ENCODE data around the gene AKNA. TPM values are rescaled to one million over a fixed set of nuclear protein-coding genes. Genes with fewer than 3 reads are reported as not detected.

Gene AKNA
- polyA plus RNA-seq, 4 donors = 3.4 to 22.0 (median 12.8) TPM

GRCh38 chr9:114309096-114309495 lies 78.7 kb downstream of the AKNA start:
- 87 to 92% (median 88%) methylated on average over 13 of the region's 13 CpGs for WGBS, 3 donors
- Histone ChIP-seq H3K4me1 (ENCODE audit: control insufficient read depth in 3 of 3, insufficient read depth in 2 of 3, low read depth in 1 of 3, low read length in 2 of 3) (no peaks in the 10 kb centered on the region), H3K27me3 (ENCODE audit: control insufficient read depth in 3 of 3, insufficient read depth in 3 of 3, low read length in 3 of 3) (no peaks in the 10 kb centered on the region), H3K27ac (ENCODE audit: low read depth in 1 of 3, low read length in 2 of 3) (no peak overlapping the region), H3K4me3 (ENCODE audit: low read depth in 1 of 3, low read length in 3 of 3) (no peak overlapping the region), H3K36me3 (ENCODE audit: control insufficient read depth in 3 of 3, insufficient read depth in 2 of 3, low read depth in 1 of 3, low read length in 3 of 3) (peaks cover 0 to 67% (median 0%) of the 10 kb centered on the region in 3 donors), H3K9me3 (ENCODE audit: control insufficient read depth in 2 of 2, insufficient read depth in 1 of 2, low read depth in 1 of 2, low read length in 1 of 2) (no peaks in the 10 kb centered on the region)
- FAIRE-seq (no peak), DNase-seq (no peak)

GRCh38 chr9:114308361-114308950 lies 79.3 kb downstream of the AKNA start:
- Histone ChIP-seq H3K9me3 (ENCODE audit: control insufficient read depth in 2 of 2, insufficient read depth in 1 of 2, low read depth in 1 of 2, low read length in 1 of 2) (no peaks in the 10 kb centered on the region), H3K27me3 (ENCODE audit: control insufficient read depth in 3 of 3, insufficient read depth in 3 of 3, low read length in 3 of 3) (no peaks in the 10 kb centered on the region), H3K4me1 (ENCODE audit: control insufficient read depth in 3 of 3, insufficient read depth in 2 of 3, low read depth in 1 of 3, low read length in 2 of 3) (no peaks in the 10 kb centered on the region), H3K4me3 (ENCODE audit: low read depth in 1 of 3, low read length in 3 of 3) (no peak overlapping the region), H3K27ac (ENCODE audit: low read depth in 1 of 3, low read length in 2 of 3) (no peak overlapping the region), H3K36me3 (ENCODE audit: control insufficient read depth in 3 of 3, insufficient read depth in 2 of 3, low read depth in 1 of 3, low read length in 3 of 3) (peaks cover 0 to 73% (median 0%) of the 10 kb centered on the region in 3 donors)
- DNase-seq (no peak), FAIRE-seq (no peak)
- WGBS, 3 donors = 86 to 92% (median 89%) methylated on average over 13 of the region's 13 CpGs

- no peaks in the 10 kb centered on the region for H3K9me3 ChIP-seq (ENCODE audit: control insufficient read depth in 2 of 2, insufficient read depth in 1 of 2, low read depth in 1 of 2, low read length in 1 of 2)
- H3K4me3 ChIP-seq (ENCODE audit: low read depth in 1 of 3, low read length in 3 of 3) = no peak overlapping the region
- FAIRE-seq (no peak), DNase-seq (no peak)
- H3K27me3 ChIP-seq (ENCODE audit: control insufficient read depth in 3 of 3, insufficient read depth in 3 of 3, low read length in 3 of 3) = no peaks in the 10 kb centered on the region
- H3K4me1 ChIP-seq (ENCODE audit: control insufficient read depth in 3 of 3, insufficient read depth in 2 of 3, low read depth in 1 of 3, low read length in 2 of 3) = no peaks in the 10 kb centered on the region
- peaks cover 0 to 75% (median 0%) of the 10 kb centered on the region in 3 donors for H3K36me3 ChIP-seq (ENCODE audit: control insufficient read depth in 3 of 3, insufficient read depth in 2 of 3, low read depth in 1 of 3, low read length in 3 of 3)
- no peak overlapping the region for H3K27ac ChIP-seq (ENCODE audit: low read depth in 1 of 3, low read length in 2 of 3)
- WGBS, 3 donors = 85 to 91% (median 89%) methylated on average over 6 of the region's 6 CpGs
Observed at GRCh38 chr9:114307899-114308267, 79.9 kb downstream of the AKNA start.

GRCh38 chr9:114304416-114305188 lies 83.2 kb downstream of the AKNA start:
- no peaks in the 10 kb centered on the region for H3K4me1 ChIP-seq (ENCODE audit: control insufficient read depth in 3 of 3, insufficient read depth in 2 of 3, low read depth in 1 of 3, low read length in 2 of 3)
- H3K4me3 ChIP-seq (ENCODE audit: low read depth in 1 of 3, low read length in 3 of 3) = no peak overlapping the region
- 81 to 95% (median 86%) methylated on average over 10 of the region's 10 CpGs for WGBS, 3 donors
- FAIRE-seq = no peak
- no peaks in the 10 kb centered on the region for H3K27me3 ChIP-seq (ENCODE audit: control insufficient read depth in 3 of 3, insufficient read depth in 3 of 3, low read length in 3 of 3)
- no peak for DNase-seq
- H3K36me3 ChIP-seq (ENCODE audit: control insufficient read depth in 3 of 3, insufficient read depth in 2 of 3, low read depth in 1 of 3, low read length in 3 of 3) = peaks cover 0 to 92% (median 0%) of the 10 kb centered on the region in 3 donors
- no peak overlapping the region for H3K27ac ChIP-seq (ENCODE audit: low read depth in 1 of 3, low read length in 2 of 3)
- no peaks in the 10 kb centered on the region for H3K9me3 ChIP-seq (ENCODE audit: control insufficient read depth in 2 of 2, insufficient read depth in 1 of 2, low read depth in 1 of 2, low read length in 1 of 2)

GRCh38 chr9:114303977-114304376 lies 83.8 kb downstream of the AKNA start:
- Histone ChIP-seq H3K4me3 (ENCODE audit: low read depth in 1 of 3, low read length in 3 of 3) (no peak overlapping the region), H3K9me3 (ENCODE audit: control insufficient read depth in 2 of 2, insufficient read depth in 1 of 2, low read depth in 1 of 2, low read length in 1 of 2) (no peaks in the 10 kb centered on the region), H3K27ac (ENCODE audit: low read depth in 1 of 3, low read length in 2 of 3) (no peak overlapping the region), H3K27me3 (ENCODE audit: control insufficient read depth in 3 of 3, insufficient read depth in 3 of 3, low read length in 3 of 3) (no peaks in the 10 kb centered on the region), H3K36me3 (ENCODE audit: control insufficient read depth in 3 of 3, insufficient read depth in 2 of 3, low read depth in 1 of 3, low read length in 3 of 3) (peaks cover 0 to 95% (median 0%) of the 10 kb centered on the region in 3 donors), H3K4me1 (ENCODE audit: control insufficient read depth in 3 of 3, insufficient read depth in 2 of 3, low read depth in 1 of 3, low read length in 2 of 3) (no peaks in the 10 kb centered on the region)
- FAIRE-seq (no peak), DNase-seq (no peak)
- 89 to 93% (median 91%) methylated on average over 4 of the region's 4 CpGs for WGBS, 3 donors

- FAIRE-seq = no peak
Observed at GRCh38 chr9:114303571-114303970, 84.2 kb downstream of the AKNA start.

GRCh38 chr9:114302727-114303126 lies 85.1 kb downstream of the AKNA start:
- H3K9me3 ChIP-seq (ENCODE audit: control insufficient read depth in 2 of 2, insufficient read depth in 1 of 2, low read depth in 1 of 2, low read length in 1 of 2) = no peaks in the 10 kb centered on the region
- peaks cover 0 to 87% (median 0%) of the 10 kb centered on the region in 3 donors for H3K36me3 ChIP-seq (ENCODE audit: control insufficient read depth in 3 of 3, insufficient read depth in 2 of 3, low read depth in 1 of 3, low read length in 3 of 3)
- FAIRE-seq = no peak
- H3K4me1 ChIP-seq (ENCODE audit: control insufficient read depth in 3 of 3, insufficient read depth in 2 of 3, low read depth in 1 of 3, low read length in 2 of 3) = no peaks in the 10 kb centered on the region
- DNase-seq = no peak
- no peaks in the 10 kb centered on the region for H3K27me3 ChIP-seq (ENCODE audit: control insufficient read depth in 3 of 3, insufficient read depth in 3 of 3, low read length in 3 of 3)
- no peak overlapping the region for H3K4me3 ChIP-seq (ENCODE audit: low read depth in 1 of 3, low read length in 3 of 3)
- WGBS, 3 donors = 69 to 73% (median 72%) methylated on average over 6 of the region's 6 CpGs
- no peak overlapping the region for H3K27ac ChIP-seq (ENCODE audit: low read depth in 1 of 3, low read length in 2 of 3)

More at GRCh38 chr9:114303571-114303970, 84.2 kb downstream of the AKNA start:
- H3K4me3 ChIP-seq (ENCODE audit: low read depth in 1 of 3, low read length in 3 of 3) = no peak overlapping the region
- no peak for DNase-seq
- no peaks in the 10 kb centered on the region for H3K4me1 ChIP-seq (ENCODE audit: control insufficient read depth in 3 of 3, insufficient read depth in 2 of 3, low read depth in 1 of 3, low read length in 2 of 3)
- H3K27ac ChIP-seq (ENCODE audit: low read depth in 1 of 3, low read length in 2 of 3) = no peak overlapping the region
- no peaks in the 10 kb centered on the region for H3K27me3 ChIP-seq (ENCODE audit: control insufficient read depth in 3 of 3, insufficient read depth in 3 of 3, low read length in 3 of 3)
- 73 to 81% (median 79%) methylated on average over 5 of the region's 5 CpGs for WGBS, 3 donors
- no peaks in the 10 kb centered on the region for H3K9me3 ChIP-seq (ENCODE audit: control insufficient read depth in 2 of 2, insufficient read depth in 1 of 2, low read depth in 1 of 2, low read length in 1 of 2)
- H3K36me3 ChIP-seq (ENCODE audit: control insufficient read depth in 3 of 3, insufficient read depth in 2 of 3, low read depth in 1 of 3, low read length in 3 of 3) = peaks cover 0 to 92% (median 0%) of the 10 kb centered on the region in 3 donors

- Histone ChIP-seq H3K36me3 (ENCODE audit: control insufficient read depth in 3 of 3, insufficient read depth in 2 of 3, low read depth in 1 of 3, low read length in 3 of 3) (peaks cover 0 to 80% (median 0%) of the 10 kb centered on the region in 3 donors), H3K4me1 (ENCODE audit: control insufficient read depth in 3 of 3, insufficient read depth in 2 of 3, low read depth in 1 of 3, low read length in 2 of 3) (no peaks in the 10 kb centered on the region), H3K4me3 (ENCODE audit: low read depth in 1 of 3, low read length in 3 of 3) (no peak overlapping the region), H3K27me3 (ENCODE audit: control insufficient read depth in 3 of 3, insufficient read depth in 3 of 3, low read length in 3 of 3) (no peaks in the 10 kb centered on the region), H3K27ac (ENCODE audit: low read depth in 1 of 3, low read length in 2 of 3) (no peak overlapping the region), H3K9me3 (ENCODE audit: control insufficient read depth in 2 of 2, insufficient read depth in 1 of 2, low read depth in 1 of 2, low read length in 1 of 2) (no peaks in the 10 kb centered on the region)
- DNase-seq (no peak), FAIRE-seq (no peak)
- WGBS, 3 donors = 80 to 84% (median 81%) methylated on average over 15 of the region's 15 CpGs
Observed at GRCh38 chr9:114301798-114302565, 85.8 kb downstream of the AKNA start.
